NT2/D1 (cell line): Measurements from ENCODE around the gene SLC38A11.

Experiments used
- SUZ12 ChIP-seq: IDR thresholded peaks from 2 replicates; pipeline ENCODE4 v1.6.1; 2011; ENCODE audit not compliant: insufficient read length, insufficient read depth; ENCODE audit errors: extremely low read depth
- ZNF274 ChIP-seq: IDR thresholded peaks from 2 replicates; pipeline ENCODE4 v1.6.1; 2011; ENCODE audit warnings: mild to moderate bottlenecking, low read depth, low read length

GRCh38 chr2:164850235-164850634 lies 105.1 kb downstream of the SLC38A11 start:
- TF ChIP-seq SUZ12 (no peak), ZNF274 (no peak)
